GM18519 (cell line): ENCODE data around the gene PCDH8.
A peak's percentile ranks its signal among the peaks of the same experiment; 100 is the strongest.

ENCODE experiments used
- ATAC-seq: cut with Tn5 transposase; IDR thresholded peaks from one replicate; pipeline ENCODE4 v1.9.1; 2021; ENCODE audit warnings: mild to moderate bottlenecking, moderate library complexity; ENCODE audit not compliant: unreplicated experiment, low FRiP score

The PCDH8 gene

DNA sequence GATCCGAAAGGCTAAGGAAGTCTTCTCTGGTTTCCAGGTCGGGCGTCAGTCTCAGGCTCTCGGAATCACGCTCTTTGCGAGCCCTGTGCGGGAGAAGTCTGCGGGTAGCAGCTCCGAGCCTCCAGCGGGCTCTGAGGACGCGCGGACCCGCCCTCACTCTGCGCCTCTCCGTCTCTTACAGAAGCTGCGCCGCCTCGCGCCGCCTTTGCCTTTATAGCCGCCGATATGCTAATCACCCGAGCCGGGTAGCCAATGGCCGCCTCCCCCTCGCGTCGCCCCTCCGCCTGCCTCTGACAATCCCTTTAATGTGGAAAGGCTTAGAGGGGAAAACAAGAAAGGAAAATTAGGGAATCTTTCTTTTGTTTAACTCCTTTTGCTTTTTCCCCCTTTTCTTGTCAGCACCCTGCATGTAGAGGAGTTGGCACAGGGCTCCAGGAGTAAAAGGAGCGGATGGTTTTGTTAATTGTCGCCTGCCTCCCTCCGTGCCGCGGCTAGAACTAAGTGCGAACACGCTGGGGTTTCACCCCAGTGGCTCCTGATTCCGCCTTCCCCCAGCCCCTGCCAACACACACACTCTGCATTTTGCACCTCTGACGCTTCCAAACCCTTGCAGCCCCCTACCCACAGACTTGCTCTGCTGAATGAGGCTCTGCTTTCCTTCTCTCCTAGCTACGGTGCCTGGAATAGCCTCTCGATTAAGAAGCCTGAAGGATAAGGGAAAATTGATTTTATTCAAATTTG, at the start of gene PCDH8:
PCDH8 (minus strand) TSS at position 186 of the 741 bp plus-strand sequence. CDS start 204 bp downstream, outside the sequence.
- no peak for ATAC-seq

- no peak for ATAC-seq
Observed at GRCh38 chr13:52896827-52897659, 48.6 kb upstream of the PCDH8 start.

DNA sequence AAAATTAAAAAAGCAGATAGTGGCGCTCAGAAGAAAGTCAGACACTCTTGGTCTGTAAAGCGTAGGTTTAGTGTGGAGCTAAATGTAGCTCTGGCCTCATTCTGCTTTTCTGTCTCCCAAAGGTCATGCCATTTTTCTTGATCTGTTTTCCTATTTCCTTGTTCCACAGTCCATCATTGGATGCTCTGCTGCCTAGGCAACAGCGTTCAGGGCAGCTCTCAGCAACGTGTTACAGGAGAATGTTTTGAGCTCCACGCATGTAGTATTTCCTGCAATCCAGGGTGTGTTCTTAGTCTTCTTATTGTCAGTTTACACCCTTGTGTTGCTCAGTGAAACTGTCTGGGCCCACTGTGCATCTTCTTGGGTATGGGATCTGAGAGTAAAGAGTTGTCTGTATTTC, 46.0 kb upstream of the PCDH8 start:
- ATAC-seq: no peak

DNA sequence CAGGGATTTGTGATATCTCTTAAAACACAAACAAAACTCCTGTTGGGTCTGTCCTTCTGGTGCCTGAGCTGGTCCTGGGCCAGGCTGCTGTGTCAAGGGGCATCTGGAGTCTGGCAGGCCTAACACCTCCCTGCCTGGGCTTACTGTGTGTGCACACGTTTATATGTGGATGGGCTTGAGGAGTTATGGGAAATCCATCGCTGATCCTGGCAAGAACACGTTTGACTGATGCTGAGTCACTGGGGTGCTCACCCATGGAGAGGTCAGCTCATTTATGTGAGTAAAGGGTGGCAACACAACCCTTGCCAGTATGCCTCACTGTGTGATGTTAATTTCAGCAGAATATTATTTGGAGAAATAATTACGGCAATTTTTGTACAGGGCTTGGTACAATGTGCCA, 44.5 kb upstream of the PCDH8 start:
- no peak for ATAC-seq

DNA sequence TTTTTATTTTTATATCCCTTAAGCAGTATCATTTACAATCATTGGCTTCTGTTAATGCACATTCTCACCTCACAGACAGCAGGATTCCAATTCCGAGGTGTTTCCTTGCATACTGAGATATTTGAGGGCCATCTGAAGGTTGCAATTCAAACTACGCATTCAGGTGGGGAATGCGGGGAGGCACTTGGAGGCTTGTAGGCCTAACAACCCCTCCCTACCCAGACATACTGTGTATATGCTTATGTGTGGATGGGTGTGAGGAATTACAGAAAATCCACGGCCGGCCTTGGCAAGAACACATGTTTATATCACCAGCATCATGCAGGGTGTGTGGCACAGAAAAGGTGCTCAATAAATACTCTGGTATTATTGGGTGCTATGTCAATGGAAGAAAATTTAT, 43.3 kb upstream of the PCDH8 start:
- no peak for ATAC-seq

DNA sequence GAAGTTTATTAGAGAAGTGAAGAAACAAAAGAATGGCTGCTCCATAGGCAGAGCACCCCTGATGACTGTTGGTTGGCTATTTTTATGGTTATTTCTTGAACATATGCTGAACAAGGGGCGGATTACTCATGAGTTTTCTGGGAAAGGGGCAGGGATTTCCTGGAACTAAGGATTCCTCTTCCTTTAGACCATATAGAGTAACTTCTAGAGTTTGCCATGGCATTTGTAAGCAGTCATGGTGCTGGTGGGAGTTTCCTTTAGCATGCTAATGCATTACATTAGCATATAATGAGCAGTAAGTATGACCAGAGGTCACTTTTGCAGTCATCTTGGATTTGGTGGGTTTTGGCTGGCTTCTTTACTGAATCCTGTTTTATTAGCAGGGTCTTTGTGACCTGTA, 38.7 kb upstream of the PCDH8 start:
- ATAC-seq: no peak

DNA sequence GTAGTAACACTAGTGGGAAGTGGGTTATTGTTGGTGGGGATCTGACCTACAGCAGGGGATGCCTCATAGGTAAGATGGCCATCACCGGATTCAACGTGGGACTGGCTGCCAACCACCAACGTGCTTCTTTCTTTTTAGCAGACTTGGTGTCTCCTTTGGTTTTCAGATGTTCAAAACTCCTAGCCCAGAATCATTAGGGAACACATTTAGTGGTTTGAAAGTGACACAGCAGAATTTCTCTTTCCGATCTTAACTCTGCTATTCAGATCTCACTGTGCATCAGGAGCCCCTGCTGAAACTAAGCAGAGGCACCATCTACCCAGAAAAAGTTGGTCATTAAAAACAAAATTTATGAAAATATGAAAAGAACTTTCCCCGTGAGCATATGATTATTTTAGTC, 36.7 kb upstream of the PCDH8 start:
- no peak for ATAC-seq

DNA sequence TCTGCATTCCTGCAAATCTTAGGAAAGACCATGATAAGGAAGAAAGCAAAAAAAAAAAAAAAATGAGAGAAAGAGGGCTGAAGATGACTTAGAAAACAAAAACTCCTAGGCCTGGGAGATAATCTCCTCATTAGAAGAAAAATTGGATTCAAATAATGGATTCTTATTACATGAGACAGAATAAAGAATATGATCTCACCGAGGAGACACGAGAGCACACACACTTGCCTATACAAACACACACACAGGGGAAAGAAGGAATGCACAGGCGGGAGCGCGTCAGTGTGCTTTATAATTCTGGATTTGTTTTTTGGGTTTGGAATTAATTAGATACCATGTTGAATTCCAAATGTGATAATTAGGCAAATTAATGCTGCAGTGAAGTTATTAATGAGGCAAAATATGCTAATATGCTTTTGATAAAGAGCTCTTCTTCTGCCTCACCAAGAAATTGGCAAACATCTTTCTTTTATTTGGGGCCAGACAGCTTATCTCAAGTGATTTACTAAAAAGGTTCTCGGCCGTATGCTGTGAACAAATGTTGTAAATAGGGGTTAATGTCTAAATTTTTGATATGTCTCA, 36.1 kb upstream of the PCDH8 start:
- ATAC-seq: no peak

GRCh38 chr13:52882785-52883184, 34.3 kb upstream of the PCDH8 start:
- ATAC-seq: no peak

- no peak for ATAC-seq
Observed at GRCh38 chr13:52879950-52880741, 31.7 kb upstream of the PCDH8 start.

DNA sequence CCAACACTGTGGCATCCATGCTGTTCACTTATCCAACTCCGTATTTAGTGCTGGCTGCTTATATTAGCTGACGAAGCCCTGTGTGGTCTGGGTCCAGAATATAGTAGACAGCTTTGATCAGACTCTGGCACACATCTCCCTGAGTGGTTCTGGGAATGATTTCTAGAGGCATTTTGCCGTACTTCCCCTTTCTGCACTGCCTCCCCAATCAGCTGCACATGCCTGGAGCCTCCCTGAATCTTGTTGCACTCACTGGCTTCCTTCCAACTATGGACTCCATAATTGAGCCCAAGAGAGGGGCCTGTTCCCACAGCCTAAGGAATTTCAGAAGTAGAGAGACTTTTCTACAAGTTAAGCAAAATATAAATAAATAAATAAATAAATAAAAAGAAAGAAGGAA, 30.4 kb upstream of the PCDH8 start:
- no peak for ATAC-seq

- ATAC-seq: no peak
Observed at GRCh38 chr13:52870143-52870542, 21.7 kb upstream of the PCDH8 start.

GRCh38 chr13:52869621-52870020, 21.2 kb upstream of the PCDH8 start:
- ATAC-seq: no peak

DNA sequence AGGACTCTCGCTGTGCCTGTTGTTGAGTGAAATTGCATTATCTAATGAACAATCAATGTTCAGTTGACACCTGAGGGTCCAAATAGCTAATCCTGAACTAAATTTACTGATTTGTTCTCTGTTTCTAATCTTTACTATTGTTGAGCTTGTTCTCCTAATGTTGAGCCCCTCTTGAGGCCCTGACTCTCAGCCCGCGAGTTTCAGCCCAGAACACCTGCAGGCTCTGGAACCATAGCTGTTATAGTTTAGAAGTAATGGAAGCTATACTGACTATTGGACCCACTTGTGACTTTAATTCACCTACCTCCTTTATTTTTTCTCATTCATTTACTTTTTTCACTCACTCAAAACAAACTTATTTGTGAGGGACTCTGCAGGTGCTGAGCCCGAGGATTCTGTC, 20.6 kb upstream of the PCDH8 start:
- no peak for ATAC-seq

DNA sequence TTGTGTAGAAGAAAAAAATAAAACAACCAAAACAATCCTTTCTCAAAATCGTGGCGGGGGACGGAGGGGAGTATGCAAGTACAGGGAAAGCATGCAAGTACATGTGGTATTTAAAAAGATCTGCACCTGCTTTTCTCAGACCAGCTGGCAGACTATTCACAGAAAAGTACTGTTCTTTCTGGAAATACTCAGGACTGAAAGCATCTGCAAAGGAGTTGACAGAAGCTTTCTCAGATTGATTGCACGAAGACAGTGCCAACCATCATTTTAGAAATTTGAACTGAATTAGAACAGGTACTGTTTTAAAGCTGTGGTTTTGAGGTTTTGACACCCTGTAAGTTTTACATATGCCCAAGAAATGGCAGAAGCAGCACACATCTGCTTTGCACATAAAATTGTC, 19.8 kb upstream of the PCDH8 start:
- peak; percentile 58 for ATAC-seq

- no peak for ATAC-seq
Observed at GRCh38 chr13:52864941-52865340, 16.5 kb upstream of the PCDH8 start.

DNA sequence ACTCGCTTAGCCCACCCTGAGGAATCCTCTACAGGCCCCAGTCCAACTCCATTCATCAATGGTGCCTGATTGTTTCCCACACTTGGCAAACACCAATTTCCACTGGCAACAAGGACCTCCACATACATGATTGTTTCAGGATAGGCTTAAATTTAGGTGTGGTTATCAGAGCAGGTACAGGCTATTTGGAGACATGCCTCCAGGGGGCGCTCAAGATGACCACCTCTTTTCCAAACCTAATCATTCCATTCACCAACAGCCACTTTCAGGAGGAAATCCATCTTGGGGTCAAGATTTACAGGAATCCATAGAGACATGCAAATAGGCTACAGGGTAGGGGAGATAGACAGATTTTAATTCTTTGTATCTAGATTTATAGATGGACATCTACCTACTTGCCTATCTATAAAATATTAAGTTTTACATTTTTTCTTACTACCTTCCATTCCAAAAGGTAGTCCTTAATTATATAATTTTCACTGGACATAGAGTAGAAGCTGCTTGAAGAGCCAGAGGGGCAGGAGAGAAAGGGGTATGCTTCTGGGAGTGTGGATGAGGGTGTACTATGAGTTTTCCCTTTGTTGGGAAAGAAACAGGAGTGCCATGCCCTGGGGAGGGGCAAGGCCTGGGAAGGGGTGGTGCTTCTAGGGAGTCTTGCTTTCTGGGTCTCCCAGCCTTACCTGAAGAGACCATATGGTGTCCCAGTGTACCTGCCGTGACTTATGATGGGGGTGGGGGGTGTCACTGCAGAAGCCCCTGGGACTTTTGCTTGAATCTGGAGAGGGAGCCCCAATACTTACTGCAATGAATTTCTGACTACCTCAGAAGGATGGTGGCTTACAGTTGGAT, 14.1 kb upstream of the PCDH8 start:
- ATAC-seq: no peak

- no peak for ATAC-seq
Observed at GRCh38 chr13:52852444-52852843, 4.0 kb upstream of the PCDH8 start.

- ATAC-seq: peak; percentile 80
Observed at GRCh38 chr13:52851137-52851962, 2.9 kb upstream of the PCDH8 start.
